ENCODE measurements around the gene SPSB2.
A peak's percentile ranks its signal among the peaks of the same experiment; 100 is the strongest.
"Not testable (repeated sequence)": the region's sequence is repeated elsewhere in the genome, so short reads cannot be mapped to it uniquely, and the experiment has no call there.

SPSB2 gene

DNA sequence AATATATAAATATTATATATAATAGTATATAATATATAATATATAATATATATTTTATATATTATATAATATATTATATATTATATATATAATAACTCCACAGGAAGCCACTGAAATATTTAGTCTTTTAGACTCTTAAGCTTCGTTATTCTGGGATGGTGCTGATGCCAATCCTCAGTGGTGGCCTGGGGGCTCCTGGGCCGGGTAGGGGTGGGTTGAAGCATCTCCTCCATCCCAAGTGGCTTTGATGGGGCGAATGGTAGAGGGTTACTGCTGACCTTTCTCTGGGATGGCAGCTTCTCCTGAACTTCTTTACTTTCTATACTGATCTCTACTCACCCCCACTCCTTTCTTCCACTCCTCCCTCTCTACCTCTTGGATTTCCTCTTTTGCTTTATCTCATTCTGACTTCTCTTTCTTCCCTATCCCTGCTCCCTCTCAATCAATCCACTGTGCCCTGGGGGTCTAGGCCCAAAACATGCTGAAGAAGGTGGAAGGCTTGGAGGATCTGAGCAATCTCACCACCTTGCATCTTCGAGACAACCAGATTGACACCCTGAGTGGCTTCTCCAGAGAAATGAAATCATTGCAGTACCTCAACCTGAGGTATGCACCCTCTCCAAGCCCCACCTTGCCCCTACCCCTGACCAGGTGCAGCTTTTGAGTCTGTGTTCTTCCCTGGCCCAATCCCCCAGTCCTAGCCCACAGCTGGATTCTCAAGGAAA is 36.5 kb upstream of the SPSB2 start:
- ChIA-PET CTCF (interaction anchor here (0.7 to 5.0 kb wide), 8 partner anchors 14 to 55 kb away, joined by 3 to 35 read pairs (median 4); no protein-coding TSS in a partner anchor), POLR2A (interaction anchor here (1.3 to 1.4 kb wide), 2 partner anchors 43 kb away, joined by 3 read pairs; partner anchors contain the start of gene TPI1)
- TF ChIP-seq CTCF (IDR thresholded peaks at IDR 0.05; ENCODE audit: control extremely low read depth, extremely low read depth, low read depth, missing control alignments) = no peak
- DNase-seq (ENCODE audit: extremely low spot score) = no peak

DNA sequence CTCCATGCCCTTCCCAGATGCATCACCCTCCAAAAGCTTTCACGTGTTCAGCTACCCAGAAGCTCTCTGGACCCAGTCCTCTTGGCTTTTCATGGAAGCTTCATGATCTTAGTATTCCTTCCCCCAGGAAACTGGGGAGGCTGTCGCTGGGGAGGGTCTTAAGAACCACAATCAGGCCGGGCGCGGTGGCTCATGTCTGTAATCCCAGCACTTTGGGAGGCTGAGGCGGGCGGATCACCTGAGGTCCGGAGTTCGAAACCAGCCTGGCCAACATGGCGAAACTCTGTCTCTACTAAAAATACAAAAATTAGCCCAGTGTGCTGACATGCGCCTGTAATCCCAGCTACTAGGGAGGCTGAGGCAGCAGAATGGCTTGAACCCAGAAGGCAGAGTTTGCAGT is 35.0 kb upstream of the SPSB2 start:
- POLR2A ChIA-PET = interaction anchor here (1.4 kb wide), 1 partner anchor 41 kb away, joined by 3 read pairs; the partner anchor contains the start of gene TPI1
- CTCF ChIA-PET = interaction anchor here (1.0 to 5.0 kb wide), 8 partner anchors 14 to 57 kb away, joined by 3 to 35 read pairs (median 5); partner anchors contain the start of gene SPSB2
- not testable (repeated sequence) for DNase-seq (ENCODE audit: extremely low spot score)

DNA sequence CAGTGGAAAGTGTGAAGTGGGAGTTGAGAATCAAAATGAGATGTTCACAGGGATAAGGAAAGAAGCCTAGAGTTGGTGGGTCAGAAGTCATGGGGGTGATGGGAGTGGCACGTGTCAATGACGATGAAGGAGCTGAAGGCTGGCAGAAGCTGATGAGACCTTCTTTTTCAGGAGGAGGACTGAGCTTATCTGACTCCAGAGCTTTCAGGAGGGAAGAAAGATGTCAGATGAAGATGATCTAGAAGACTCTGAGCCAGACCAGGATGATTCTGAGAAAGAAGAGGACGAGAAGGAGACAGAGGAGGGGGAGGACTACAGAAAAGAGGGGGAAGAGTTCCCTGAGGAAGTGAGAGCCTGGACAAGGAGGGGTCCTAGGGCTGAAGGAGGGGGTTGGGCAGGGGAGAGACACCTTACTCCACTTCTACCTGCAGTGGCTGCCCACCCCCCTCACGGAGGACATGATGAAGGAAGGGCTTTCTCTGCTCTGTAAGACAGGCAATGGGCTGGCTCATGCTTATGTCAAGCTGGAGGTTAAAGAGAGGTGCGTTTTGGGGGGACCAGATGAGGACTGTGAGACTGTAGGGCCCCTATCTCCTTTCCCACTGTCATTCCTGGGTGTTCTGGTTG is 32.4 kb upstream of the SPSB2 start:
- ChIA-PET POLR2A (interaction anchor here (0.5 to 2.3 kb wide), 5 partner anchors 14 to 242 kb away, joined by 3 to 9 read pairs (median 3); partner anchors contain the start of genes SPSB2 and TPI1), CTCF (interaction anchor here (0.9 to 5.0 kb wide), 9 partner anchors 14 to 236 kb away, joined by 3 to 35 read pairs (median 7); partner anchors contain the start of genes MLF2 and SPSB2)
- DNase-seq (ENCODE audit: extremely low spot score) = no peak
- TF ChIP-seq CTCF (IDR thresholded peaks at IDR 0.05; ENCODE audit: control extremely low read depth, extremely low read depth, low read depth, missing control alignments) = no peak

DNA sequence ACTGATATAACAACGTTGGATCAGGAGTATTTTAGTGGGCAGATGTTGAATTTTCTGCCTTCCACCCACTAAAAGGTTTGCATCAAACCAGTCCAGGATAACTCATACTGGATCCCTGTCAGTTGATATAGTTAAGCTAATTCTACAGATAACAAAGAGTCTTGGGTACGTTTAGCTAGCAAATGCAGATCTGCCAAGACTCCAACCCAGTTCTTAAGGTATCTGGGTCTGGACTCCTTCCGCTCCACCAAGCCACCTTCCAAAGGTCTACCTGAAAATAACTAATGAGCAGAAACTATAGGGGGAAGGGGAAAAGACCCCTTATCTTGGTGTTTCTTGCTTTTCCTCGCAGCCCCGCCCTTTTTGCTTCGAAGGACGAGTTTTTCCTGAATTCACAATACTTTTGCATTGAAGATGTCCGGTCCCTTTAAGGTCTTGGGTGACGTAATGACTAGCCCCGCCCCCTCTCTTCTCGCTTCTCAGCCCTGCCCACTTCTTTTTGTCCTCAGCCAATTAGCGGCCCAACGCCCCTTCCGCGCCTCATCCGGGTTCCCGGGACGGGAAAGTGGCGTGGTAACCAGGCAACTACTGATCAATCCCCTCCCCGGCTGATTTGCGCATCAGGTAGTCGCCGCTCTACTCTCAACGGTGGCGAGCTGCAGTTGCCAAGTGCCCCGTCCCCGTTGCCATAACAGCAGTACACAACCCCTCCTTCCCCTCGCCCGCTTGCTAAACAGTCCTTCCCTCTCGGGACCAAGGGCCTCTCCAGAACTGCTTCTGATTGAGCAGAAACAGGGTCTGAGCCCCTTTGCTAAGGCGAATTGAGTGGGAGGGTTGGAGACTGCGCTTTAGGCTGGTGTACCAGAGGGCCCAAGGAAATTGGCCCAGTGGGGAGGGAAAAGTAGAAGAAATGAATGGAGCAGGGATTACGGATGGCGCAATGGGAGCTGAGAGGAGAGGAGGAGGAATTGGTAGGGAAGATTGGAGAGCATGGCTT is 31.5 kb upstream of the SPSB2 start, which contains the start of gene LRRC23:
TSS of gene LRRC23 (plus strand) at position 543 of the 997 bp plus-strand sequence. CDS start 812 bp downstream, outside the sequence.
- CTCF ChIA-PET = interaction anchor here (0.7 to 5.0 kb wide), 11 partner anchors 13 to 237 kb away, joined by 3 to 35 read pairs (median 5); partner anchors contain the start of genes MLF2 and SPSB2
- POLR2A ChIA-PET = interaction anchor here (0.6 to 2.3 kb wide), 3 partner anchors 13 to 37 kb away, joined by 3 to 9 read pairs (median 4); partner anchors contain the start of genes SPSB2 and TPI1
- TF ChIP-seq CTCF (IDR thresholded peaks at IDR 0.05; ENCODE audit: control extremely low read depth, extremely low read depth, low read depth, missing control alignments) = no peak
- peak; percentile 95 for DNase-seq (ENCODE audit: extremely low spot score)

DNA sequence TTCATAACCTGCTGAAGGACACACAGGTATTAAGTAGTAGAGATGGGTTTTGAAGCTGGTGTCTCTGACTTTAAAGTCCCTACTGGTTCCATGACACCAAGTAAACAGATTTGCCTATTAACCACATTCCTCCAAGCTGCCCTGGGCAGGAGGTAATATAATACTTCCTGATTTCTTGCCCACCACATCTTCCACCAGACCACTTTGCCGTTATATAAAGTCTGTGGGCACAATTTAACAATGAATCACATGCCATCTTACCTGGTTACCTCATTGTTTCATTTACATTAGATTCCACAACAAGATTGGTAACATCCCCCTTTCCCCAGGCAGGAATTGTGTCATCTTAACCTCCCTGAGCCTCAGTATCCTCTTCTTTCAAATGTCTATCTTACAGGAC is 30.6 kb upstream of the SPSB2 start:
- ChIA-PET POLR2A (no interaction called here), CTCF (interaction anchor here (0.7 to 4.9 kb wide), 5 partner anchors 12 to 68 kb away, joined by 3 to 27 read pairs (median 3); partner anchors contain the start of gene SPSB2)
- DNase-seq (ENCODE audit: extremely low spot score) = no peak
- no peak for TF ChIP-seq CTCF (IDR thresholded peaks at IDR 0.05; ENCODE audit: control extremely low read depth, extremely low read depth, low read depth, missing control alignments)

- TF ChIP-seq CTCF (IDR thresholded peaks at IDR 0.05; ENCODE audit: control extremely low read depth, extremely low read depth, low read depth, missing control alignments) = no peak
- no peak for DNase-seq (ENCODE audit: extremely low spot score)
- ChIA-PET CTCF (interaction anchor here (1.0 to 4.9 kb wide), 7 partner anchors 9 to 206 kb away, joined by 3 to 27 read pairs (median 6); partner anchors contain the start of genes MLF2 and SPSB2), POLR2A (interaction anchor here (0.7 to 1.3 kb wide), 3 partner anchors 11 to 35 kb away, joined by 3 to 4 read pairs (median 3); partner anchors contain the start of genes SPSB2 and TPI1)
These were observed 29.3 kb upstream of the SPSB2 start for GRCh38 chr12:6902448-6902847.
